ENCODE data around the gene ALOX15. TPM values are rescaled to one million over a fixed set of nuclear protein-coding genes. Genes with fewer than 3 reads are reported as not detected.
"Not testable (repeated sequence)": the region's sequence is repeated elsewhere in the genome, so short reads cannot be mapped to it uniquely, and the experiment has no call there.

The ALOX15 gene
- total and polyA plus RNA-seq, 10 of the 15 experiments (the other 5 are each of a cell fraction or from before 2014, with no cell fraction given) = 0.05 to 1.0 (median 0.24) TPM

- TF ChIP-seq, protein P1, sequence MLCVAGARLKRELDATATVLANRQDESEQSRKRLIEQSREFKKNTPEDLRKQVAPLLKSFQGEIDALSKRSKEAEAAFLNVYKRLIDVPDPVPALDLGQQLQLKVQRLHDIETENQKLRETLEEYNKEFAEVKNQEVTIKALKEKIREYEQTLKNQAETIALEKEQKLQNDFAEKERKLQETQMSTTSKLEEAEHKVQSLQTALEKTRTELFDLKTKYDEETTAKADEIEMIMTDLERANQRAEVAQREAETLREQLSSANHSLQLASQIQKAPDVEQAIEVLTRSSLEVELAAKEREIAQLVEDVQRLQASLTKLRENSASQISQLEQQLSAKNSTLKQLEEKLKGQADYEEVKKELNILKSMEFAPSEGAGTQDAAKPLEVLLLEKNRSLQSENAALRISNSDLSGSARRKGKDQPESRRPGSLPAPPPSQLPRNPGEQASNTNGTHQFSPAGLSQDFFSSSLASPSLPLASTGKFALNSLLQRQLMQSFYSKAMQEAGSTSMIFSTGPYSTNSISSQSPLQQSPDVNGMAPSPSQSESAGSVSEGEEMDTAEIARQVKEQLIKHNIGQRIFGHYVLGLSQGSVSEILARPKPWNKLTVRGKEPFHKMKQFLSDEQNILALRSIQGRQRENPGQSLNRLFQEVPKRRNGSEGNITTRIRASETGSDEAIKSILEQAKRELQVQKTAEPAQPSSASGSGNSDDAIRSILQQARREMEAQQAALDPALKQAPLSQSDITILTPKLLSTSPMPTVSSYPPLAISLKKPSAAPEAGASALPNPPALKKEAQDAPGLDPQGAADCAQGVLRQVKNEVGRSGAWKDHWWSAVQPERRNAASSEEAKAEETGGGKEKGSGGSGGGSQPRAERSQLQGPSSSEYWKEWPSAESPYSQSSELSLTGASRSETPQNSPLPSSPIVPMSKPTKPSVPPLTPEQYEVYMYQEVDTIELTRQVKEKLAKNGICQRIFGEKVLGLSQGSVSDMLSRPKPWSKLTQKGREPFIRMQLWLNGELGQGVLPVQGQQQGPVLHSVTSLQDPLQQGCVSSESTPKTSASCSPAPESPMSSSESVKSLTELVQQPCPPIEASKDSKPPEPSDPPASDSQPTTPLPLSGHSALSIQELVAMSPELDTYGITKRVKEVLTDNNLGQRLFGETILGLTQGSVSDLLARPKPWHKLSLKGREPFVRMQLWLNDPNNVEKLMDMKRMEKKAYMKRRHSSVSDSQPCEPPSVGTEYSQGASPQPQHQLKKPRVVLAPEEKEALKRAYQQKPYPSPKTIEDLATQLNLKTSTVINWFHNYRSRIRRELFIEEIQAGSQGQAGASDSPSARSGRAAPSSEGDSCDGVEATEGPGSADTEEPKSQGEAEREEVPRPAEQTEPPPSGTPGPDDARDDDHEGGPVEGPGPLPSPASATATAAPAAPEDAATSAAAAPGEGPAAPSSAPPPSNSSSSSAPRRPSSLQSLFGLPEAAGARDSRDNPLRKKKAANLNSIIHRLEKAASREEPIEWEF (IDR thresholded peaks at IDR 0.05; ENCODE audit: insufficient replicate concordance, low read depth, low read length) = no peak
- TF ChIP-seq PAX5 (IDR thresholded peaks at IDR 0.05; ENCODE audit: borderline replicate concordance, low read depth, low read length) = no peak
- TF ChIP-seq RB1 (IDR thresholded peaks at IDR 0.05; ENCODE audit: borderline replicate concordance) = no peak
Observed at GRCh38 chr17:4590981-4591453, 50.5 kb downstream of the ALOX15 start (continued).

- FAIRE-seq; CTCF ChIA-PET; H3K9ac ChIP-seq (ENCODE audit: control insufficient read depth, insufficient read depth, low read length); intact Hi-C loops (cut with micrococcal nuclease; ENCODE audit: unreplicated experiment); H4K20me1 ChIP-seq (ENCODE audit: control insufficient read depth, insufficient read depth); H3K27me3 ChIP-seq (replicated peaks in 1 of 2; ENCODE audit: control insufficient read depth in 2 of 2, insufficient read depth in 2 of 2, low read length in 1 of 2); H3K4me1 ChIP-seq (ENCODE audit: control insufficient read depth, insufficient read depth, low read length); H3K27ac ChIP-seq (ENCODE audit: control insufficient read depth, insufficient read depth); H3K4me3 ChIP-seq; SMC1A ChIA-PET (ENCODE audit: uncharacterized antibody, unreplicated experiment); H3K4me2 ChIP-seq (ENCODE audit: control insufficient read depth, insufficient read depth); BruUV-seq (replicated peaks); H2AFZ ChIP-seq (ENCODE audit: control insufficient read depth, low read depth, low read length); DNase-seq (ENCODE audit: low read depth, low spot score); H3K36me3 ChIP-seq (ENCODE audit: control insufficient read depth in 2 of 2, insufficient read depth in 2 of 2, low read length in 1 of 2); H3K9me3 ChIP-seq (replicated peaks; ENCODE audit: control insufficient read depth, insufficient read depth, low read length); H3K79me2 ChIP-seq (ENCODE audit: control insufficient read depth, insufficient read depth, low read length); in situ Hi-C loops (cut with MboI); RAD21 ChIA-PET (ENCODE audit: unreplicated experiment); ATAC-seq: not testable (repeated sequence)
- POLR2A ChIA-PET = interaction anchor here (0.6 kb wide), 1 partner anchor 33 kb away, joined by 5 read pairs; no protein-coding TSS in a partner anchor
- WGBS (ENCODE audit: insufficient coverage, insufficient replicate concordance, low lambda C conversion rate, missing lambda C conversion rate) = 49% methylated on average over 10 of the region's 11 CpGs
Observed at GRCh38 chr17:4590042-4590441, 51.4 kb downstream of the ALOX15 start.
